ENCODE results near the gene TULP4. TPM values are rescaled to one million over a fixed set of nuclear protein-coding genes. Genes with fewer than 3 reads are reported as not detected.
A peak's percentile ranks its signal among the peaks of the same experiment; 100 is the strongest.

TULP4 gene
- total RNA-seq, 2 donors from 2014 or later: 111 to 119 TPM

DNA sequence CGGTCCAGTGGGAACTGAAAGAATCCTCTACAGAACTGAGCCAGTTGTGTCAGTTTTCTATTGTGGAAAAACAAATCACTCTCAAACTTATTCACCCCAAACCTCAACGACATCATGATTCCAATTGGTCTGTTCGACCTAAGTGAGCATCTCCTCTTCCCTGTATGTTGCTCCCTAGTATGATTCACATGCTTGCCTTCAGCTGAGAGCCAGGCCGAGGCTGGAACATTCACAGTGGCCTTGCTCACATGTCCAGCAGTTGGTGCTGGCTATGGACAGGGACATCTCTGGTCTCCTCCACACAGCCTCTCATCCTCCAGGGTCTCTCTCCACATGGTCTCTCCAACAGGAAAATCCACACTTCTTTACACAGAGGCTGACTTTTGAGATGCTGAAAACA, 219.3 kb downstream of the TULP4 start:
- no peak for DNase-seq (ENCODE audit: low spot score)
- intact Hi-C loops (cut with DNase I): no loop called here
- no peak overlapping the region for H3K4me3 ChIP-seq
- H3K27me3 ChIP-seq (replicated peaks; ENCODE audit: insufficient read depth): no peaks in the 10 kb centered on the region
- 83% methylated on average over 4 of the region's 4 CpGs for WGBS
- no peaks in the 10 kb centered on the region for H3K36me3 ChIP-seq
- H3K27ac ChIP-seq: no peak overlapping the region
- H3K9me3 ChIP-seq: no peaks in the 10 kb centered on the region
- no peaks in the 10 kb centered on the region for H3K4me1 ChIP-seq (replicated peaks)
- TF ChIP-seq POLR2AphosphoS5 (IDR thresholded peaks at IDR 0.05): no peak
- TF ChIP-seq, protein P1, sequence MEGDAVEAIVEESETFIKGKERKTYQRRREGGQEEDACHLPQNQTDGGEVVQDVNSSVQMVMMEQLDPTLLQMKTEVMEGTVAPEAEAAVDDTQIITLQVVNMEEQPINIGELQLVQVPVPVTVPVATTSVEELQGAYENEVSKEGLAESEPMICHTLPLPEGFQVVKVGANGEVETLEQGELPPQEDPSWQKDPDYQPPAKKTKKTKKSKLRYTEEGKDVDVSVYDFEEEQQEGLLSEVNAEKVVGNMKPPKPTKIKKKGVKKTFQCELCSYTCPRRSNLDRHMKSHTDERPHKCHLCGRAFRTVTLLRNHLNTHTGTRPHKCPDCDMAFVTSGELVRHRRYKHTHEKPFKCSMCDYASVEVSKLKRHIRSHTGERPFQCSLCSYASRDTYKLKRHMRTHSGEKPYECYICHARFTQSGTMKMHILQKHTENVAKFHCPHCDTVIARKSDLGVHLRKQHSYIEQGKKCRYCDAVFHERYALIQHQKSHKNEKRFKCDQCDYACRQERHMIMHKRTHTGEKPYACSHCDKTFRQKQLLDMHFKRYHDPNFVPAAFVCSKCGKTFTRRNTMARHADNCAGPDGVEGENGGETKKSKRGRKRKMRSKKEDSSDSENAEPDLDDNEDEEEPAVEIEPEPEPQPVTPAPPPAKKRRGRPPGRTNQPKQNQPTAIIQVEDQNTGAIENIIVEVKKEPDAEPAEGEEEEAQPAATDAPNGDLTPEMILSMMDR (IDR thresholded peaks at IDR 0.05): no peak
- TF ChIP-seq POLR2A (IDR thresholded peaks at IDR 0.05): no peak

DNA sequence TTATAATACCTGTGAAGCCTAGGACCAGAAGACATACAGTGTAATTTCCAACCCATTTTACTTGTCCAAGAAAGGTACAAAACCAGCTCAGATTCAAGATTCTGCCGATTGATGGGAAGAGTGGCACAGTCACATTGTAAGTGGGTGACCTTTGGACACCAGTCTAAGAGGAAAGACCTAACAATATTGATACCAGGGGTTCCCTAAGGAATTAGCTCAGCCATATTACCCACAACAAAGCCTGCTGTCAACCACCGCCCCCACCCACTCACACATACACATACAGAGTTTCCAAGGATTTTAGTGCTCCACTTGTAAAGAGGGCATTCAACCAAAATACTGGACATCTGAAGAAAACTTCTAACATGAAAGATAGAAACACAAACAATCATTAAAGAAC, 219.7 kb downstream of the TULP4 start:
- no peaks in the 10 kb centered on the region for H3K27me3 ChIP-seq (replicated peaks; ENCODE audit: insufficient read depth)
- no peaks in the 10 kb centered on the region for H3K36me3 ChIP-seq
- no peaks in the 10 kb centered on the region for H3K9me3 ChIP-seq
- no peak for DNase-seq (ENCODE audit: low spot score)
- TF ChIP-seq, protein P1 (IDR thresholded peaks at IDR 0.05): no peak
- TF ChIP-seq POLR2AphosphoS5 (IDR thresholded peaks at IDR 0.05): no peak
- no peak for TF ChIP-seq POLR2A (IDR thresholded peaks at IDR 0.05)
- H3K27ac ChIP-seq: no peak overlapping the region
- H3K4me3 ChIP-seq: no peak overlapping the region
- H3K4me1 ChIP-seq (replicated peaks): no peaks in the 10 kb centered on the region
- intact Hi-C loops (cut with DNase I): no loop called here
- 92% methylated on average over 2 of the region's 2 CpGs for WGBS

DNA sequence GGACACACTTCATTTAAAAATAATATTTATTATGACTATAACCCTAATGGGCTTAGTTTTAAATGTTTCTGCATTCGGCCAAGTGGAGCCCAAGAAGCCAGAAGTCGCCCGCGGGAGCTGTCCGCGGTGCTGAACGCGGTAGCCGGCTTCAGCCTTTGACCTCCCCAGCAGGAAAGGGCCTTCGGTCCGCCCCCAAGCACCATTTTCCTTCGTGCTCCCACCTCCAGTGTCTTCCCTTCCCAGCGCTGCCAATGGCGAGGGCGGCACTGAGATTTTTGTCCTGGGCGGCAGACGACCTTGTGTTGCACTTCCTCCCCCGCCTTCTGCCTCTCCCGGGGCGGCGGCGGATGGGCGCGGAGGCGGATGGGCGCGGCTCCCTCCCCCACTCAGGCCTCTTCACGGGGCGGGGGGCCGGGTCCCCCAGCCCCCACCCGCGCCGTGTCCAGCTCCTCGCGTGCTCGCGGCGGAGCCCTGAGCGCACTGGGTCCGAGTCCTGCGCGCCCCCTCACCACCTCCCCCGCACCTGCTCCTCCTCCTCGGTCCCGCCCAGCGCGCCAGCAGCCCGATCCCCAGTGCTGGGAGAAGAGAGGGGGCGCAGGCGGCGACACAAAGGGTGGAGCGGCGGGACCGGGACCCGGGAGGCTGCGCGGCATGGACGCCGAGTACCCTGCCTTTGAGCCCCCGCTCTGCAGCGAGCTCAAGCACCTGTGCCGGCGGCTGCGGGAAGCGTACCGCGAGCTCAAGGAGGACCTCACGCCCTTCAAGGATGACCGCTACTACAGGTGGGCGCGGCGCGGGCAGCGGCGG, 224.0 kb downstream of the TULP4 start:
- no peaks in the 10 kb centered on the region for H3K4me1 ChIP-seq (replicated peaks)
- no peaks in the 10 kb centered on the region for H3K36me3 ChIP-seq
- H3K4me3 ChIP-seq: peak overlapping the region; percentile 35 to 44
- H3K9me3 ChIP-seq: no peaks in the 10 kb centered on the region
- DNase-seq (ENCODE audit: low spot score): peak; percentile 16
- under 1% methylated on average over 56 of the region's 75 CpGs for WGBS
- intact Hi-C loops (cut with DNase I): no loop called here
- TF ChIP-seq POLR2AphosphoS5 (IDR thresholded peaks at IDR 0.05) (no peak), POLR2A (IDR thresholded peaks at IDR 0.05) (no peak)
- TF ChIP-seq, protein P1 (IDR thresholded peaks at IDR 0.05): no peak
- H3K27me3 ChIP-seq (replicated peaks; ENCODE audit: insufficient read depth): no peaks in the 10 kb centered on the region
- H3K27ac ChIP-seq: no peak overlapping the region

DNA sequence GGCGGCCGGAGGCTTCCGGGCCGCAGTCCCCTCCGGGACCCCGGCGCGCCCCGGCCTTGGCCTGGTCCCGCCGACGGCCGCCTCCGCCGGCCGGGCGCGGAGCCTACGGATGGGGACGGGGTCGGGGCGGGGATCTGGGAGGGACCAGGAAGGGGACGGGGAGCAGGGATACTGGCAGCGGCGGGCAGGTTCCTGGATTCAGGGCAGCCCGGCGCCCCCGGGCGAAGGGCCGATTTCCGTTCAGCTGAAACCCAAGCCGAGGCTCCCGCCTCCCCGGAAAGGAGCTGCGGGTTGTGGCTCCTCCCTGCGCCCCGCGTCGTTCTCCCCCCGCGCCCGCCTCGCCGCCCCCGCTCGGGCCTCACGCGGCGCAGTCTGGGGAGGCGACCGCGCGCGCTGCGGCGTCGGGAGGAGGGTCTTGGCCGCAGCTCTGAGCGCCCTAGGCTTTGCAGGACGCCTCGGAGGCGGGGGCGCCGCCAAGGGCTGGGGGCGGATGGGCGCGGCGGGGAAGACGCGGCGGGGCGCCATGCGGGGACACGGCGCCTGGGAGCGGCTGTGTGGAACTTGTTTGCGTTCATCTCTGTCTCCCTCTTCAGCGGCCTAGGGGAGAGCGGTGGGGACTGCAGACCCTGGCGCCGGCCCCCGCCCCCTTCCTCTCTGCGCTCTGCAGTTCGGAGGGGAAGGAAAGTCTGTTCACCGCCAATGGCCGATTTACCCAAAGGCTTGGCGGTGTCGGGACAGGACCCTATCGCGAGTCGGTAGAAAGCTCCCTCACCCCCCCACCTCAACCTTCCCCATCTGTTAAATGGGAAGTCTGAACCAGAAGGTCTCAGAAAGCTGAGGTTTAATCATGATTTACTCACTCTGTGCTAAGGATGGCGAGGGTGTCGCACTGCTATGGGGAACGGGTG, 224.9 kb downstream of the TULP4 start:
- Histone ChIP-seq H3K4me1 (replicated peaks) (no peaks in the 10 kb centered on the region), H3K4me3 (peak overlapping the region; percentile 35 to 44), H3K27me3 (replicated peaks; ENCODE audit: insufficient read depth) (no peaks in the 10 kb centered on the region), H3K9me3 (no peaks in the 10 kb centered on the region), H3K36me3 (no peaks in the 10 kb centered on the region), H3K27ac (no peak overlapping the region)
- TF ChIP-seq POLR2AphosphoS5 (IDR thresholded peaks at IDR 0.05) (no peak), POLR2A (IDR thresholded peaks at IDR 0.05) (no peak)
- TF ChIP-seq, protein P1 (IDR thresholded peaks at IDR 0.05): no peak
- intact Hi-C loops (cut with DNase I): no loop called here
- no peak for DNase-seq (ENCODE audit: low spot score)
- 4% methylated on average over 81 of the region's 94 CpGs for WGBS

Measured in prostate gland (tissue), 2 donors.